LHCN-M2 (cell line): ENCODE data around the gene TSEN2. TPM values are rescaled to one million over a fixed set of nuclear protein-coding genes. Genes with fewer than 3 reads are reported as not detected.

Experiments used
- total RNA-seq: library from RNA; depleted of rRNA; stranded (reverse); fragments of >200 nt; gene quantifications from 2 replicates; pipeline ENCODE4 v1.2.3, GENCODE V29; 2014; rRNA removed

TSEN2 gene
- total RNA-seq, 1 experiment from 2014 or later = 17.9 TPM

Other genes starting within 250 kb of the TSEN2 start
- gene PPARG, start 195.4 kb upstream of the TSEN2 start, total RNA-seq = 6.5 and 8.8 TPM in 2 replicates
- not detected in 2 replicates for gene MKRN2OS, start 61.0 kb downstream of the TSEN2 start, total RNA-seq
- 40.3 and 49.9 TPM in 2 replicates for gene MKRN2, start 72.6 kb downstream of the TSEN2 start, total RNA-seq
- 115 and 120 TPM in 2 replicates for gene RAF1, start 179.6 kb downstream of the TSEN2 start, total RNA-seq